NCI-H187 (cell line): ENCODE measurements around the gene CERS1.
A peak's percentile ranks its signal among the peaks of the same experiment; 100 is the strongest.

Source experiments
- DNase-seq, 2 experiments: peaks; one replicate each; lab custom pipeline; 2025; lab: John Stamatoyannopoulos, UW

Gene CERS1

GRCh38 chr19:18895824-18896341 is at the start of gene CERS1:
Gene CERS1 (minus strand): TSS chr19:18896158. CDS start chr19:18896072, 86 bp downstream.
- no peak for DNase-seq

GRCh38 chr19:18945297-18945696 is 49.3 kb upstream of the CERS1 start:
- no peak for DNase-seq

GRCh38 chr19:18943465-18943864 is 47.5 kb upstream of the CERS1 start:
- no peak for DNase-seq

- no peak for DNase-seq
These were observed 46.7 kb upstream of the CERS1 start for GRCh38 chr19:18942692-18943091.

GRCh38 chr19:18941628-18942354 is 45.8 kb upstream of the CERS1 start:
- DNase-seq = no peak

GRCh38 chr19:18940769-18941627 is 45.0 kb upstream of the CERS1 start, which contains the start of gene HOMER3:
Gene HOMER3 (minus strand): TSS chr19:18941217. CDS start chr19:18938982, 2,235 bp downstream.
- DNase-seq = peak in 1 of 2 experiments; percentile 7

- DNase-seq = no peak
These were observed 44.2 kb upstream of the CERS1 start for GRCh38 chr19:18939922-18940768.

GRCh38 chr19:18939163-18939562 is 43.2 kb upstream of the CERS1 start:
- no peak for DNase-seq

GRCh38 chr19:18933297-18933696 is 37.3 kb upstream of the CERS1 start:
- DNase-seq = no peak

GRCh38 chr19:18932216-18932841 is 36.4 kb upstream of the CERS1 start:
- no peak for DNase-seq

GRCh38 chr19:18931316-18932162 is 35.6 kb upstream of the CERS1 start:
- no peak for DNase-seq

GRCh38 chr19:18929311-18929710 is 33.4 kb upstream of the CERS1 start:
- DNase-seq = no peak

GRCh38 chr19:18928018-18928805 is 32.3 kb upstream of the CERS1 start:
- DNase-seq = no peak

GRCh38 chr19:18924684-18925213 is 28.8 kb upstream of the CERS1 start:
- no peak for DNase-seq

GRCh38 chr19:18922228-18922985 is 26.4 kb upstream of the CERS1 start:
- no peak for DNase-seq

- no peak for DNase-seq
These were observed 25.6 kb upstream of the CERS1 start for GRCh38 chr19:18921593-18921992.

GRCh38 chr19:18920400-18920799 is 24.4 kb upstream of the CERS1 start:
- DNase-seq = no peak

GRCh38 chr19:18919900-18920214 is 23.9 kb upstream of the CERS1 start:
- no peak for DNase-seq
